Loucy (cell line): ENCODE measurements around the gene ARHGAP42.

ENCODE experiments used
- H2AFZ ChIP-seq: fragments of 200-600 bp; sonication (generic); 2 replicates; pipeline ENCODE4 v1.6.0; 2016; ENCODE audit warnings: antibody characterized with exemption, mild to moderate bottlenecking, low read length, moderate library complexity
- H3F3A ChIP-seq: fragments of 200-600 bp; 2 replicates; pipeline ENCODE4 v1.6.0; 2016; ENCODE audit warnings: antibody characterized with exemption, low read depth, mild to moderate bottlenecking
- H3K27me3 ChIP-seq: fragments of 200-600 bp; sonication (generic); 2 replicates; pipeline ENCODE4 v1.6.1; 2014; ENCODE audit warnings: low read length, mild to moderate bottlenecking; ENCODE audit not compliant: insufficient read depth, poor library complexity, severe bottlenecking
- H3K36me3 ChIP-seq: fragments of 200-600 bp; sonication (generic); 2 replicates; pipeline ENCODE4 v1.6.1; 2016; ENCODE audit warnings: low read length; ENCODE audit not compliant: insufficient read depth
- H3K4me1 ChIP-seq: fragments of 200-600 bp; sonication (generic); 2 replicates; pipeline ENCODE4 v1.5.1; 2014; ENCODE audit warnings: low read length, mild to moderate bottlenecking; ENCODE audit not compliant: insufficient read depth, poor library complexity, severe bottlenecking
- H3K4me2 ChIP-seq: fragments of 200-600 bp; sonication (generic); 2 replicates; pipeline ENCODE4 v1.6.0; 2014; ENCODE audit warnings: antibody characterized with exemption, low read length, low read depth, mild to moderate bottlenecking; ENCODE audit not compliant: poor library complexity, severe bottlenecking
- H3K4me3 ChIP-seq: fragments of 200-600 bp; sonication (generic); 2 replicates; pipeline ENCODE4 v1.5.1; 2014; ENCODE audit warnings: low read length, mild to moderate bottlenecking, mixed read lengths; ENCODE audit not compliant: poor library complexity, severe bottlenecking
- H3K79me2 ChIP-seq: fragments of 200-600 bp; sonication (generic); 2 replicates; pipeline ENCODE4 v1.6.1; 2014; ENCODE audit warnings: low read length; ENCODE audit not compliant: insufficient read depth
- H3K9ac ChIP-seq: fragments of 200-600 bp; sonication (generic); 2 replicates; pipeline ENCODE4 v1.6.0; 2014; ENCODE audit warnings: mild to moderate bottlenecking, low read depth, low read length, moderate library complexity; ENCODE audit not compliant: poor library complexity, severe bottlenecking
- H3K9me2 ChIP-seq: fragments of 200-600 bp; sonication (generic); replicated peaks from 2 replicates; pipeline ENCODE4 v1.6.1; 2016; ENCODE audit warnings: low read depth, low read length, mixed read lengths
- H3K9me3 ChIP-seq: fragments of 200-600 bp; sonication (generic); 2 replicates; pipeline ENCODE4 v1.6.1; 2014; ENCODE audit warnings: mild to moderate bottlenecking, antibody characterized with exemption, low read length, low read depth; ENCODE audit not compliant: insufficient read depth
- H4K20me1 ChIP-seq: fragments of 200-600 bp; sonication (generic); 2 replicates; pipeline ENCODE4 v1.6.0; 2014; ENCODE audit warnings: antibody characterized with exemption, low read length, mild to moderate bottlenecking; ENCODE audit not compliant: insufficient read depth, poor library complexity, severe bottlenecking
- EZH2phosphoT487 ChIP-seq: fragments of 200-600 bp; IDR thresholded peaks from 2 replicates; pipeline ENCODE4 v1.6.1; 2018; ENCODE audit warnings: antibody characterized with exemption, mild to moderate bottlenecking, moderate library complexity, borderline replicate concordance
- TF ChIP-seq, protein P1 (sequence below): fragments of 200-600 bp; sonication (generic); conservative IDR thresholded peaks from 2 replicates; pipeline ENCODE4 v1.5.1; 2014; ENCODE audit warnings: mild to moderate bottlenecking, antibody characterized with exemption, low read length

Gene ARHGAP42

DNA sequence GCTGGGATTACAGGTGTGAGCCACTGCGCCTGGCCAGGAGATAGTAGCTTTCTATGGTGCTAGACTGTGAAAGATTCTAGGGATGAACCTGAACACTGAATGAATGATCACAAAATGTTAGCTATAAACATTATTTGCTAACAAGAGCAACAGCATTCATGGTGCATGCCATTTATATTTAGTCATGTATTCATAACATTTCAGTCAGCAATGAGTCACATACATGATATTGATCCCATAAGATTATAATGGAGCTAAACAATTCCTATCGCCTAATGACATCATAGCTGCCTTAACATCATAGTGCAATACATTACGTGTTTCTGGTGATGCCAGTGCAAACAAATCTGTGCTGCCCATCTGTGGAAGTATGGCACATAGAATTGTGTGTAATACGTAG lies 164.1 kb downstream of the ARHGAP42 start:
- H3K4me1 ChIP-seq = no peaks in the 10 kb centered on the region
- no peak overlapping the region for H3K4me2 ChIP-seq
- no peaks in the 10 kb centered on the region for H3K9me2 ChIP-seq
- H3K79me2 ChIP-seq = no peaks in the 10 kb centered on the region
- H3K36me3 ChIP-seq = no peaks in the 10 kb centered on the region
- H4K20me1 ChIP-seq = no peaks in the 10 kb centered on the region
- H2AFZ ChIP-seq = no peak overlapping the region
- H3K9me3 ChIP-seq = no peaks in the 10 kb centered on the region
- H3K4me3 ChIP-seq = no peak overlapping the region
- no peaks in the 10 kb centered on the region for H3F3A ChIP-seq
- no peak overlapping the region for H3K9ac ChIP-seq
- no peaks in the 10 kb centered on the region for H3K27me3 ChIP-seq
- TF ChIP-seq, protein P1, sequence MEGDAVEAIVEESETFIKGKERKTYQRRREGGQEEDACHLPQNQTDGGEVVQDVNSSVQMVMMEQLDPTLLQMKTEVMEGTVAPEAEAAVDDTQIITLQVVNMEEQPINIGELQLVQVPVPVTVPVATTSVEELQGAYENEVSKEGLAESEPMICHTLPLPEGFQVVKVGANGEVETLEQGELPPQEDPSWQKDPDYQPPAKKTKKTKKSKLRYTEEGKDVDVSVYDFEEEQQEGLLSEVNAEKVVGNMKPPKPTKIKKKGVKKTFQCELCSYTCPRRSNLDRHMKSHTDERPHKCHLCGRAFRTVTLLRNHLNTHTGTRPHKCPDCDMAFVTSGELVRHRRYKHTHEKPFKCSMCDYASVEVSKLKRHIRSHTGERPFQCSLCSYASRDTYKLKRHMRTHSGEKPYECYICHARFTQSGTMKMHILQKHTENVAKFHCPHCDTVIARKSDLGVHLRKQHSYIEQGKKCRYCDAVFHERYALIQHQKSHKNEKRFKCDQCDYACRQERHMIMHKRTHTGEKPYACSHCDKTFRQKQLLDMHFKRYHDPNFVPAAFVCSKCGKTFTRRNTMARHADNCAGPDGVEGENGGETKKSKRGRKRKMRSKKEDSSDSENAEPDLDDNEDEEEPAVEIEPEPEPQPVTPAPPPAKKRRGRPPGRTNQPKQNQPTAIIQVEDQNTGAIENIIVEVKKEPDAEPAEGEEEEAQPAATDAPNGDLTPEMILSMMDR = no peak
- no peak for TF ChIP-seq EZH2phosphoT487

DNA sequence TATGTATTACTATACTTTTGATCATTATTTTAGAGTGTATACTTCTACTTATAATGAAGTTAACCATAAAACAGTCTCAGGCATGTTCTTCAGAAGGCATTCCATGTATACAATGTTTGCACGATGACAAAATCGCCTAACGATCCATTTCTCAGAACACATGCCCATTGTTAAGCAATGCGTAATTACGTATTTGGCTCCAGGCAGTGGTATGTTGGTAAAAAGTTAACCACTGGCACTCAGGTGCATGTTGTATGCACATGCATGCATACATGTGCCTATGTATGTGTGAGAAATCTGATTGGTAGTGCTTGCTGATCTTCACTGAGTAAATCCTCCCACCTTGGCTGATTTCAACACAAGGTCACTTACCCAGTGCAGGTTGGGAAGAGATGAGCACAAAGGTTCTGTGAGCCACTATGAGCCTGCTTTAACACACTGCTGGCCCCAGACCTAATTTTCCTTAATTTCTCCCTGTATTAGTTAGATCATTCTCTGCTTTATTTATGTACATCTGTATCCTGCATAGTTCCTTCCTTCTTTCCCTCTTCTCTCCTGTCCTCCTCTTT lies 164.6 kb downstream of the ARHGAP42 start:
- Histone ChIP-seq H3K27me3 (no peaks in the 10 kb centered on the region), H3K36me3 (no peaks in the 10 kb centered on the region), H4K20me1 (no peaks in the 10 kb centered on the region), H3K9me2 (no peaks in the 10 kb centered on the region), H3K4me2 (no peak overlapping the region), H2AFZ (no peak overlapping the region), H3K9me3 (no peaks in the 10 kb centered on the region), H3K4me1 (no peaks in the 10 kb centered on the region), H3F3A (no peaks in the 10 kb centered on the region), H3K79me2 (no peaks in the 10 kb centered on the region), H3K4me3 (no peak overlapping the region), H3K9ac (no peak overlapping the region)
- TF ChIP-seq EZH2phosphoT487 = no peak
- TF ChIP-seq, protein P1 = no peak

DNA sequence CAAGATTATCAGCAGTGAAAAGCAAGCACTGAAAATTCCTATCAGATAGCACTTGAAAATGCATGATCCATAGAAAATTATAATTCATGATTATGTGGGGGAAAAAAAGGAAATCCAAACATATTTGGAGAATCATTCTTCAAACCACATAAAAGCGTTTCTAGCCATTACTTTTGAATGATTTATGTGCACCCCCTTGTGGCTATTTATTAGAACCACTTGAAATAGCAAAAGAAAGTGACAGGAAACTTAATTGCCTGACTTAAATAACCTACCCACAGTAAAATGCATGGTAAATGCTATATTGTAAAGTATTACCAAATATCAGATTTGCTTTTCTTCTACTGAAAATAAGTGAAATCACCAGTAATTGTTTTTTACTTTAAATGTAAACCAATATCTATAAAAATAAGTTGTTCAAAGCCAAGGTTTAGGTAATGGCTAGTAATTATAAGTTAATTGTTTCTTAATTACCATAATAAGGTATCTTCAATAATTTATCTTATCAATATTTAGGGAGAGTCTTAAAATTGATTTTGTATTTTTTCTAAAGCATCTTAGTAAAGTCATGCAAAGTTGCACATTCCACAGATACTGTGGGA lies 168.5 kb downstream of the ARHGAP42 start:
- H3F3A ChIP-seq = no peaks in the 10 kb centered on the region
- no peak for TF ChIP-seq EZH2phosphoT487
- TF ChIP-seq, protein P1 = peak; percentile 71
- no peak overlapping the region for H2AFZ ChIP-seq
- no peaks in the 10 kb centered on the region for H3K4me1 ChIP-seq
- H3K27me3 ChIP-seq = no peaks in the 10 kb centered on the region
- H3K79me2 ChIP-seq = no peaks in the 10 kb centered on the region
- no peak overlapping the region for H3K4me2 ChIP-seq
- H3K9ac ChIP-seq = no peak overlapping the region
- no peaks in the 10 kb centered on the region for H3K9me2 ChIP-seq
- H3K36me3 ChIP-seq = no peaks in the 10 kb centered on the region
- H3K4me3 ChIP-seq = no peak overlapping the region
- no peaks in the 10 kb centered on the region for H4K20me1 ChIP-seq
- no peaks in the 10 kb centered on the region for H3K9me3 ChIP-seq
